Measurements from ENCODE around the gene SLA2. TPM values are rescaled to one million over a fixed set of nuclear protein-coding genes. Genes with fewer than 3 reads are reported as not detected.

SLA2 gene
- total and polyA plus RNA-seq, 2 of the 8 experiments (the other 6 are each of a cell fraction or from before 2014, with no cell fraction given), result 0.18 TPM; not detected in 1

- Histone ChIP-seq H4K20me1 (replicated peaks in 1 of 2; ENCODE audit: control insufficient read depth in 1 of 2, insufficient read depth in 2 of 2, low read length in 2 of 2) (no peaks in the 10 kb centered on the region), H2AK5ac (ENCODE audit: low read depth, low read length) (no peak overlapping the region), H4K91ac (replicated peaks; ENCODE audit: insufficient read length, low read length) (no peak overlapping the region), H3K36me3 (ENCODE audit: control insufficient read depth in 2 of 4, insufficient read depth in 4 of 4, low read length in 3 of 4) (peaks cover 0 to 4% (median 0%) of the 10 kb centered on the region in 4 experiments; a peak in 1 of 8 replicates), H3K4me2 (ENCODE audit: insufficient read depth in 1 of 2, low read depth in 2 of 2, low read length in 2 of 2) (peak overlapping the region; percentile 53 to 77), H3K9ac (replicated peaks in 1 of 4; ENCODE audit: extremely low read depth in 1 of 4, low read depth in 3 of 4, low read length in 3 of 4) (peak overlapping the region in 1 of 4 experiments; percentile 11; a peak in 1 of 7 replicates), H4K5ac (ENCODE audit: insufficient read length, low read depth, low read length) (peak overlapping the region; percentile 27), H3K79me2 (ENCODE audit: control insufficient read depth in 1 of 2, insufficient read depth in 2 of 2, low read length in 2 of 2) (no peaks in the 10 kb centered on the region), H3K18ac (ENCODE audit: extremely low read depth, low read length) (peak overlapping the region; percentile 72; the same call in 1 of the 2 replicates), H3K56ac (replicated peaks; ENCODE audit: insufficient read length, low read depth, low read length) (no peak overlapping the region), H3K27ac (ENCODE audit: low read depth, low read length) (peak overlapping the region; percentile 58), H3K23ac (ENCODE audit: insufficient read length) (no peak overlapping the region), H3K23me2 (ENCODE audit: low read depth, low read length) (peaks cover 3% of the 10 kb centered on the region; the same call in 1 of the 2 replicates), H3K79me1 (ENCODE audit: low read depth, low read length) (no peaks in the 10 kb centered on the region), H3K9me3 (ENCODE audit: insufficient read depth in 2 of 2, low read depth in 1 of 2, low read length in 1 of 2) (no peaks in the 10 kb centered on the region), H3K4me3 (ENCODE audit: extremely low read depth in 1 of 4, insufficient read depth in 2 of 4, low read depth in 3 of 4, low read length in 4 of 4) (peak overlapping the region; percentile 12 to 72 (median 61)), H3K14ac (ENCODE audit: insufficient read length) (no peak overlapping the region), H2BK5ac (ENCODE audit: low read depth, low read length) (peak overlapping the region; percentile 41; the same call in 1 of the 2 replicates), H3K27me3 (replicated peaks in 1 of 4; ENCODE audit: control insufficient read depth in 3 of 4, extremely low read depth in 1 of 4, insufficient read depth in 3 of 4, low read length in 3 of 4) (no peaks in the 10 kb centered on the region), H2BK120ac (replicated peaks; ENCODE audit: low read depth, low read length) (no peak overlapping the region), H3K4me1 (replicated peaks in 1 of 4; ENCODE audit: control insufficient read depth in 3 of 4, insufficient read depth in 4 of 4, low read length in 3 of 4) (peaks cover 0 to 5% (median 2%) of the 10 kb centered on the region in 4 experiments; a peak in 4 of 7 replicates), H3K4ac (replicated peaks; ENCODE audit: insufficient read length, low read depth, low read length) (no peak overlapping the region), H2BK12ac (ENCODE audit: low read depth, low read length) (no peak overlapping the region), H2AFZ (ENCODE audit: low read length) (no peak overlapping the region), H4K8ac (ENCODE audit: extremely low read depth, insufficient read depth, low read length) (no peak overlapping the region), H2BK20ac (ENCODE audit: low read length) (no peak overlapping the region), H2BK15ac (ENCODE audit: low read length) (no peak overlapping the region)
- WGBS, 2 experiments (ENCODE audit: extremely low coverage in 1 of 2, insufficient coverage in 1 of 2, insufficient read length in 1 of 2, insufficient replicate concordance in 2 of 2, low coverage in 1 of 2, low lambda C conversion rate in 2 of 2, missing lambda C conversion rate in 1 of 2), result 51% methylated on average over 8 of the region's 8 CpGs; no CpG with 5 or more reads in 1 of the 2 experiments
- POLR2A ChIA-PET (ENCODE audit: partially characterized antibody), result interaction anchor here (0.6 to 3.9 kb wide), 41 partner anchors 11 to 214 kb away, joined by 3 to 33 read pairs (median 4); partner anchors contain the start of genes DSN1, NDRG3 and RAB5IF
- FAIRE-seq (no peak), DNase-seq (ENCODE audit: low read depth in 1 of 2, low spot score in 2 of 2) (no peak)
- CTCF ChIA-PET (ENCODE audit: partially characterized antibody), result interaction anchor here (1.3 to 2.1 kb wide), 8 partner anchors 12 to 85 kb away, joined by 3 to 12 read pairs (median 4); partner anchors contain the start of gene RAB5IF
- peak; percentile 98 for TF ChIP-seq POLR2A (IDR thresholded peaks at IDR 0.05; ENCODE audit: control extremely low read depth in 1 of 2, low read depth in 2 of 2, low read length in 2 of 2)
- peak; percentile 53 for TF ChIP-seq PHF8 (conservative IDR thresholded peaks at IDR 0.05; ENCODE audit: low read depth, low read length)
- TF ChIP-seq GABPA (IDR thresholded peaks at IDR 0.05; ENCODE audit: borderline replicate concordance, insufficient read depth, low read length), result no peak
- TF ChIP-seq RFX5 (IDR thresholded peaks at IDR 0.05; ENCODE audit: borderline replicate concordance, low read depth, low read length), result no peak
- no peak for TF ChIP-seq BCL11A (IDR thresholded peaks at IDR 0.05; ENCODE audit: low read depth in 2 of 2, low read length in 2 of 2)
- TF ChIP-seq GTF2F1 (IDR thresholded peaks at IDR 0.05; ENCODE audit: borderline replicate concordance, low read depth, low read length), result peak; percentile 94
- TF ChIP-seq, protein P1, sequence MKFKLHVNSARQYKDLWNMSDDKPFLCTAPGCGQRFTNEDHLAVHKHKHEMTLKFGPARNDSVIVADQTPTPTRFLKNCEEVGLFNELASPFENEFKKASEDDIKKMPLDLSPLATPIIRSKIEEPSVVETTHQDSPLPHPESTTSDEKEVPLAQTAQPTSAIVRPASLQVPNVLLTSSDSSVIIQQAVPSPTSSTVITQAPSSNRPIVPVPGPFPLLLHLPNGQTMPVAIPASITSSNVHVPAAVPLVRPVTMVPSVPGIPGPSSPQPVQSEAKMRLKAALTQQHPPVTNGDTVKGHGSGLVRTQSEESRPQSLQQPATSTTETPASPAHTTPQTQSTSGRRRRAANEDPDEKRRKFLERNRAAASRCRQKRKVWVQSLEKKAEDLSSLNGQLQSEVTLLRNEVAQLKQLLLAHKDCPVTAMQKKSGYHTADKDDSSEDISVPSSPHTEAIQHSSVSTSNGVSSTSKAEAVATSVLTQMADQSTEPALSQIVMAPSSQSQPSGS (IDR thresholded peaks at IDR 0.05; ENCODE audit: low read length), result peak; percentile 27; the same call in 1 of the 2 replicates
- peak; percentile 76 for TF ChIP-seq TAF7 (optimal IDR thresholded peaks at IDR 0.05; ENCODE audit: borderline replicate concordance, low read depth, low read length)
- TF ChIP-seq SIN3A (conservative IDR thresholded peaks at IDR 0.05 in 1 of 2, IDR thresholded peaks at IDR 0.05 in 1 of 2; ENCODE audit: low read depth in 1 of 2, low read length in 2 of 2), result 0 out of 4 replicates have a peak, but pooled peaks of 1 of the 2 experiments have one; percentile 5
- TF ChIP-seq TBP (IDR thresholded peaks at IDR 0.05; ENCODE audit: low read depth, low read length), result peak; percentile 97
- peak; percentile 98 for TF ChIP-seq POLR2AphosphoS5 (IDR thresholded peaks at IDR 0.05; ENCODE audit: low read depth, low read length)
- TF ChIP-seq TAF1 (IDR thresholded peaks at IDR 0.05; ENCODE audit: low read depth, low read length), result peak; percentile 96
Observed at GRCh38 chr20:36677422-36677771, 31.4 kb upstream of the SLA2 start.
